H9 (cell line): ENCODE data around the gene NACC1. TPM values are rescaled to one million over a fixed set of nuclear protein-coding genes. Genes with fewer than 3 reads are reported as not detected.

ENCODE experiments used
- DNase-seq: peaks from one replicate; pipeline ENCODE4 v3.0.0-alpha.2; 2017
- H2AFZ ChIP-seq: one replicate; pipeline ENCODE4 v1.6.1; 2013; ENCODE audit warnings: mild to moderate bottlenecking, low read length, control low read depth, moderate library complexity
- H2AK5ac ChIP-seq: 2 replicates; pipeline ENCODE4 v1.6.1; 2013; ENCODE audit warnings: low read length, control low read depth, mixed read lengths; ENCODE audit not compliant: insufficient read length
- H2BK120ac ChIP-seq: one replicate; pipeline ENCODE4 v1.6.1; 2013; ENCODE audit warnings: low read depth, mild to moderate bottlenecking, low read length, control low read depth, inconsistent platforms; ENCODE audit not compliant: poor library complexity, severe bottlenecking
- H2BK12ac ChIP-seq: 2 replicates; pipeline ENCODE4 v1.6.1; 2013; ENCODE audit warnings: low read length, control low read depth, mixed read lengths, low read depth; ENCODE audit not compliant: insufficient read length
- H2BK15ac ChIP-seq: 2 replicates; pipeline ENCODE4 v1.6.1; 2013; ENCODE audit warnings: low read depth, low read length, control low read depth
- H2BK20ac ChIP-seq: one replicate; pipeline ENCODE4 v1.6.1; 2013; ENCODE audit warnings: low read depth, mild to moderate bottlenecking, low read length, control low read depth, inconsistent platforms; ENCODE audit not compliant: poor library complexity, severe bottlenecking
- H2BK5ac ChIP-seq: 2 replicates; pipeline ENCODE4 v1.6.1; 2013; ENCODE audit warnings: low read length, control low read depth, mixed read lengths; ENCODE audit not compliant: insufficient read length
- H3K14ac ChIP-seq: 2 replicates; pipeline ENCODE4 v1.6.1; 2013; ENCODE audit warnings: low read length, control low read depth; ENCODE audit not compliant: insufficient read depth
- H3K18ac ChIP-seq: 2 replicates; pipeline ENCODE4 v1.6.1; 2013; ENCODE audit warnings: low read depth, mild to moderate bottlenecking, mixed read lengths, low read length, control low read depth; ENCODE audit not compliant: insufficient read length
- H3K23ac ChIP-seq: 2 replicates; pipeline ENCODE4 v1.6.1; 2013; ENCODE audit warnings: low read length, control low read depth, mixed read lengths, low read depth; ENCODE audit not compliant: insufficient read length
- H3K23me2 ChIP-seq: 2 replicates; pipeline ENCODE4 v1.6.1; 2013; ENCODE audit warnings: low read depth, mild to moderate bottlenecking, mixed read lengths, low read length, control low read depth; ENCODE audit not compliant: insufficient read length, poor library complexity, severe bottlenecking
- H3K27ac ChIP-seq: 2 replicates; pipeline ENCODE4 v1.5.1; 2013; ENCODE audit warnings: low read length, control low read depth, mixed read lengths, low read depth; ENCODE audit not compliant: insufficient read length
- H3K27me3 ChIP-seq: 2 replicates; pipeline ENCODE4 v1.6.1; 2013; ENCODE audit warnings: low read length, control low read depth, inconsistent platforms; ENCODE audit not compliant: insufficient read depth
- H3K4ac ChIP-seq: 2 replicates; pipeline ENCODE4 v1.6.1; 2013; ENCODE audit warnings: low read depth, mild to moderate bottlenecking, control low read depth, inconsistent platforms, low read length, moderate library complexity
- H3K4me1 ChIP-seq: 2 replicates; pipeline ENCODE4 v1.6.1; 2013; ENCODE audit warnings: low read length, control low read depth, inconsistent platforms; ENCODE audit not compliant: insufficient read depth
- H3K4me2 ChIP-seq: 2 replicates; pipeline ENCODE4 v1.6.1; 2013; ENCODE audit warnings: low read length, control low read depth, mixed read lengths; ENCODE audit not compliant: insufficient read length, insufficient read depth
- H3K56ac ChIP-seq: 2 replicates; pipeline ENCODE4 v1.6.1; 2013; ENCODE audit warnings: low read depth, mild to moderate bottlenecking, mixed read lengths, low read length, control low read depth; ENCODE audit not compliant: insufficient read length
- H3K79me1 ChIP-seq: 2 replicates; pipeline ENCODE4 v1.6.1; 2013; ENCODE audit warnings: low read depth, mild to moderate bottlenecking, moderate library complexity, low read length, control low read depth, inconsistent platforms; ENCODE audit not compliant: insufficient read depth, poor library complexity, severe bottlenecking
- H3K79me2 ChIP-seq: 2 replicates; pipeline ENCODE4 v1.6.1; 2013; ENCODE audit warnings: low read length, control low read depth, inconsistent platforms; ENCODE audit not compliant: insufficient read depth
- H3K9ac ChIP-seq: 2 replicates; pipeline ENCODE4 v1.6.1; 2013; ENCODE audit warnings: low read length, control low read depth, mixed read lengths; ENCODE audit not compliant: insufficient read length; ENCODE audit errors: extremely low read depth
- H3K9me3 ChIP-seq: one replicate; pipeline ENCODE4 v1.6.1; 2013; ENCODE audit warnings: low read depth, low read length, inconsistent platforms; ENCODE audit not compliant: control insufficient read depth
- H3T11ph ChIP-seq: one replicate; pipeline ENCODE4 v1.6.1; 2013; ENCODE audit warnings: mild to moderate bottlenecking, low read length, control low read depth, inconsistent platforms
- H4K20me1 ChIP-seq: one replicate; pipeline ENCODE4 v1.6.1; 2013; ENCODE audit not compliant: control insufficient read depth, insufficient read length, insufficient read depth
- H4K5ac ChIP-seq: 2 replicates; pipeline ENCODE4 v1.6.1; 2013; ENCODE audit warnings: low read depth, mild to moderate bottlenecking, mixed read lengths, low read length, control low read depth; ENCODE audit not compliant: insufficient read length
- H4K8ac ChIP-seq: replicated peaks from 2 replicates; pipeline ENCODE4 v1.6.1; 2013; ENCODE audit warnings: low read length, control low read depth, mixed read lengths, low read depth; ENCODE audit not compliant: insufficient read length
- H4K91ac ChIP-seq: 2 replicates; pipeline ENCODE4 v1.6.1; 2013; ENCODE audit warnings: low read depth, mild to moderate bottlenecking, moderate library complexity, mixed read lengths, low read length, control low read depth; ENCODE audit not compliant: insufficient read length
- H3K27ac Mint-ChIP-seq, 3 experiments: 2 replicates in 2 of 3; 3 replicates in 1 of 3; pipeline ENCODE4 v1.8.0; 2020 to 2021; ENCODE audit warnings: mixed read lengths in 3 of 3, mild to moderate bottlenecking in 1 of 3, moderate library complexity in 1 of 3
- H3K27me3 Mint-ChIP-seq: 2 replicates; pipeline ENCODE4 v1.8.0; 2021; ENCODE audit warnings: low read depth, mild to moderate bottlenecking, moderate library complexity, mixed read lengths
- H3K36me3 Mint-ChIP-seq, 3 experiments: 2 replicates in 2 of 3; 3 replicates in 1 of 3; pipeline ENCODE4 v1.8.0; 2020 to 2021; ENCODE audit warnings: low read depth in 3 of 3, mixed read lengths in 3 of 3; ENCODE audit not compliant: insufficient read depth in 1 of 3
- H3K4me1 Mint-ChIP-seq, 2 experiments: 2 replicates each; pipeline ENCODE4 v1.8.0; 2020; ENCODE audit warnings: mixed read lengths in 2 of 2
- H3K4me3 Mint-ChIP-seq, 2 experiments: 2 replicates in 1 of 2; 3 replicates in 1 of 2; pipeline ENCODE4 v1.8.0; 2020 to 2021; ENCODE audit warnings: mild to moderate bottlenecking in 2 of 2, mixed read lengths in 2 of 2, moderate library complexity in 1 of 2
- H3K9me3 Mint-ChIP-seq, 2 experiments: 2 replicates in 1 of 2; 3 replicates in 1 of 2; pipeline ENCODE4 v1.8.0; 2020; ENCODE audit warnings: mild to moderate bottlenecking in 2 of 2, mixed read lengths in 2 of 2, moderate library complexity in 1 of 2
- CTCF ChIP-seq: fragments of 200-600 bp; sonication (generic); conservative IDR thresholded peaks from 3 replicates; pipeline ENCODE4 v1.8.0; 2021; ENCODE audit warnings: antibody characterized with exemption, mild to moderate bottlenecking
- WGBS: extraction: QIAGEN DNeasy Blood & Tissue Kit; methylation state at CpG from one replicate; pipeline ENCODE4 v1.1.7; 2013; ENCODE audit warnings: missing lambda C conversion rate, low lambda C conversion rate, mixed read lengths; ENCODE audit not compliant: insufficient read length; ENCODE audit errors: extremely low coverage; 5-methylcytosine and 5-hydroxymethylcytosine counted together
- total RNA-seq: library from RNA; stranded (reverse); gene quantifications from 2 replicates; pipeline ENCODE4 v1.2.1, GENCODE V29; 2021

The NACC1 gene
- total RNA-seq, 1 experiment from 2014 or later: 198 TPM

- Histone ChIP-seq H4K8ac (no peak overlapping the region), H4K91ac (no peak overlapping the region), H2BK120ac (peak overlapping the region; percentile 55), H3K27me3 (no peaks in the 10 kb centered on the region), H2AK5ac (no peak overlapping the region), H2BK20ac (no peak overlapping the region), H2BK15ac (no peak overlapping the region), H2BK5ac (no peak overlapping the region), H3K4ac (no peak overlapping the region; the same call in 1 of the 2 replicates), H3K23ac (no peak overlapping the region), H3K56ac (no peak overlapping the region), H3K18ac (peak overlapping the region; percentile 97), H3K27ac (peak overlapping the region; percentile 84), H3T11ph (no peak overlapping the region), H2AFZ (no peak overlapping the region), H3K14ac (peak overlapping the region; percentile 97), H2BK12ac (no peak overlapping the region), H3K4me2 (peak overlapping the region; percentile 78), H3K9me3 (no peaks in the 10 kb centered on the region), H4K20me1 (no peaks in the 10 kb centered on the region), H3K79me2 (peaks cover 17% of the 10 kb centered on the region; the same call in 1 of the 2 replicates), H3K23me2 (peaks cover 22% of the 10 kb centered on the region), H4K5ac (no peak overlapping the region), H3K4me1 (no peaks in the 10 kb centered on the region; the same call in 1 of the 2 replicates), H3K79me1 (no peaks in the 10 kb centered on the region), H3K9ac (peak overlapping the region; percentile 97)
- peak overlapping the region; percentile 96 to 97 for H3K4me3 Mint-ChIP-seq
- no peak for DNase-seq
- no peak for TF ChIP-seq CTCF
- peaks cover 14 to 21% (median 18%) of the 10 kb centered on the region in 3 experiments for H3K36me3 Mint-ChIP-seq
- H3K27me3 Mint-ChIP-seq: peaks cover 12% of the 10 kb centered on the region
- WGBS: no CpG with 5 or more reads among the region's 69 CpGs
- H3K9me3 Mint-ChIP-seq: peaks cover 8 to 9% of the 10 kb centered on the region in 2 experiments; a peak in 3 of 5 replicates
- H3K4me1 Mint-ChIP-seq: peaks cover 23 to 30% of the 10 kb centered on the region in 2 experiments
- H3K27ac Mint-ChIP-seq: peak overlapping the region; percentile 99 to 100 (median 99)
Observed at GRCh38 chr19:13153569-13154240, 35.6 kb downstream of the NACC1 start.
